ENCODE results near the gene EBF4. TPM values are rescaled to one million over a fixed set of nuclear protein-coding genes. Genes with fewer than 3 reads are reported as not detected.

The EBF4 gene
- total RNA-seq, 1 donor from 2014 or later, result 5.9 TPM

DNA sequence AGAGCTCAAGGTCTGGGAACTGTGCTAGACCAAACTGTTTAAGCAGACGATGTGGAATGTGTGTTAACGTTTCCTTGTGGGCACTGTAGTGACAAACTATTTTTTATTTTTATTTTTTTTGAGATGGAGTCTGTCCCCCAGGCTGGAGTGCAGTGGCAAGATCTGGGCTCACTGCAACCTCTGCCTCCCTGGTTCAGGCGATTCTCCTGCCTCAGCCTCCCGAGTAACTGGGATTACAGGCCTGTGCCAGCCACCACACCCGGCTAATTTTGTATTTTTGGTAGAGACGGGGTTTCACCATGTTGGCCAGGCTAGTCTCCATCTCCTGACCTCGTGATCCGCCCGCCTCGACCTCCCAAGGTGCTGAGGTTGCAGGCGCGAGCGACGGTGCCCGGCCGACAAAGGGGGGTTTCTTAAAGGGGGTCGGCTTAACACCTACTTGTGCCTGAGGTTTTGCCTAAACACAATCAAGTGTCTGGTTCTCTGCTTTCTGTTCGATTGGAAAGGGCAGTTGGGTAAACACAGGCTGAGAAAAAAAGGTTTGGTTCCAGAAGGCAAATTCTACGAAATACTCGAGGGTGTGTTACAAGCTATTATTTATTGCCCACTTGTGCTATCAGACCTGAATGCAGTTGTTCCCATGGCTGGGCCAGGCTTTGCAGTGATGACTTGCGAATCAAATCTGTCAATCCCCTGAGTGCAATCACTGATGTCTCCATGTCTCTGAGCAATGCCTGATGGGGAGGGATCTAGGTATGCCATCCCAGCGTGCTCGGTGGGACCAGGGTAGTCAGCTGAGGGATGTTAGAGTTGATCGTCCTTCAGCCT lies 38.8 kb upstream of the EBF4 start:
- Mint-ChIP-seq H3K27me3 (ENCODE audit: unreplicated experiment) (peaks cover 5% of the 10 kb centered on the region), H3K4me3 (ENCODE audit: unreplicated experiment) (peak overlapping the region; percentile 93), H3K4me1 (ENCODE audit: unreplicated experiment) (peaks cover 23% of the 10 kb centered on the region), H3K9me3 (ENCODE audit: unreplicated experiment) (no peaks in the 10 kb centered on the region), H3K36me3 (ENCODE audit: low read depth, unreplicated experiment) (peaks cover 43% of the 10 kb centered on the region), H3K27ac (ENCODE audit: unreplicated experiment) (no peak overlapping the region)
- TF ChIP-seq, protein P1, sequence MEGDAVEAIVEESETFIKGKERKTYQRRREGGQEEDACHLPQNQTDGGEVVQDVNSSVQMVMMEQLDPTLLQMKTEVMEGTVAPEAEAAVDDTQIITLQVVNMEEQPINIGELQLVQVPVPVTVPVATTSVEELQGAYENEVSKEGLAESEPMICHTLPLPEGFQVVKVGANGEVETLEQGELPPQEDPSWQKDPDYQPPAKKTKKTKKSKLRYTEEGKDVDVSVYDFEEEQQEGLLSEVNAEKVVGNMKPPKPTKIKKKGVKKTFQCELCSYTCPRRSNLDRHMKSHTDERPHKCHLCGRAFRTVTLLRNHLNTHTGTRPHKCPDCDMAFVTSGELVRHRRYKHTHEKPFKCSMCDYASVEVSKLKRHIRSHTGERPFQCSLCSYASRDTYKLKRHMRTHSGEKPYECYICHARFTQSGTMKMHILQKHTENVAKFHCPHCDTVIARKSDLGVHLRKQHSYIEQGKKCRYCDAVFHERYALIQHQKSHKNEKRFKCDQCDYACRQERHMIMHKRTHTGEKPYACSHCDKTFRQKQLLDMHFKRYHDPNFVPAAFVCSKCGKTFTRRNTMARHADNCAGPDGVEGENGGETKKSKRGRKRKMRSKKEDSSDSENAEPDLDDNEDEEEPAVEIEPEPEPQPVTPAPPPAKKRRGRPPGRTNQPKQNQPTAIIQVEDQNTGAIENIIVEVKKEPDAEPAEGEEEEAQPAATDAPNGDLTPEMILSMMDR (IDR thresholded peaks at IDR 0.05; ENCODE audit: unreplicated experiment), result no peak
- DNase-seq (ENCODE audit: low spot score), result no peak

DNA sequence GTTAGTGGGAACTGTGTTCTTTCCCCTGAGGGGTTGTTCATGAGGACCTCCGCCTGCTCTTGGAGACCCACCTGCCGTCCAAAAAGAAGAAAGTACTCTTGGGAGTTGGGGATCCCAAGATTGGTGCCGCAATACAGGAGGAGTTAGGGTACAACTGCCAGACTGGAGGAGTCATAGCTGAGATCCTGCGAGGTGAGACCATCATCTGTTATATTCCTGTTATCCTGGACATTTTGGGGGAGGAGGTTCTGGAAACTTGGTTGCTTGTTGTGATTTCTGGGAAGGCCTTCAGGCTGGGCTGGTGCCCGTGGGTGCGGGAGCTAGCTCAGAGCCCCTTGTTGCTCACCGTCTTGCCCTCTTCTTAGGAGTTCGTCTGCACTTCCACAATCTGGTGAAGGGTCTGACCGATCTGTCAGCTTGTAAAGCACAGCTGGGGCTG lies 38.2 kb upstream of the EBF4 start:
- Mint-ChIP-seq H3K27ac (ENCODE audit: unreplicated experiment) (peak overlapping the region; percentile 24), H3K27me3 (ENCODE audit: unreplicated experiment) (peaks cover 5% of the 10 kb centered on the region), H3K36me3 (ENCODE audit: low read depth, unreplicated experiment) (peaks cover 49% of the 10 kb centered on the region), H3K4me3 (ENCODE audit: unreplicated experiment) (peak overlapping the region; percentile 79), H3K4me1 (ENCODE audit: unreplicated experiment) (peaks cover 27% of the 10 kb centered on the region), H3K9me3 (ENCODE audit: unreplicated experiment) (no peaks in the 10 kb centered on the region)
- TF ChIP-seq, protein P1 (IDR thresholded peaks at IDR 0.05; ENCODE audit: unreplicated experiment), result no peak
- DNase-seq (ENCODE audit: low spot score), result no peak

DNA sequence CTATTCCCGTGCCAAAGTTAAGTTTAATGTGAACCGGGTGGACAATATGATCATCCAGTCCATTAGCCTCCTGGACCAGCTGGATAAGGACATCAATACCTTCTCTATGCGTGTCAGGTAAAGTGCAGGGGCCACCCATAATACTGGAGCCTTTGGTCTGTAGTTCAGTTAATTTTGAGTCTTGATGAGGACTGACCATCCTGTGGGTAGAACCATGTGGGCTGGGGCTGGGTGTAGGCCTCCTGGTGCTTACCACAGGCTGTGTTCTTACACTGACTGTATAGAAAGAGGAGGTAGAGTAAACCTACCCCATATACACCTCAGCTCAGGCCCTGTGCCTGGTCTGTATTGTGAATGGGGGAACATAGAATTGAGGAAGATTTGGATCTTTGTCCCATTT lies 37.7 kb upstream of the EBF4 start:
- no peak for DNase-seq (ENCODE audit: low spot score)
- peak overlapping the region; percentile 79 for H3K4me3 Mint-ChIP-seq (ENCODE audit: unreplicated experiment)
- H3K4me1 Mint-ChIP-seq (ENCODE audit: unreplicated experiment), result peaks cover 27% of the 10 kb centered on the region
- H3K27ac Mint-ChIP-seq (ENCODE audit: unreplicated experiment), result peak overlapping the region; percentile 24
- peaks cover 5% of the 10 kb centered on the region for H3K27me3 Mint-ChIP-seq (ENCODE audit: unreplicated experiment)
- no peaks in the 10 kb centered on the region for H3K9me3 Mint-ChIP-seq (ENCODE audit: unreplicated experiment)
- TF ChIP-seq, protein P1 (IDR thresholded peaks at IDR 0.05; ENCODE audit: unreplicated experiment), result no peak
- H3K36me3 Mint-ChIP-seq (ENCODE audit: low read depth, unreplicated experiment), result peaks cover 53% of the 10 kb centered on the region

DNA sequence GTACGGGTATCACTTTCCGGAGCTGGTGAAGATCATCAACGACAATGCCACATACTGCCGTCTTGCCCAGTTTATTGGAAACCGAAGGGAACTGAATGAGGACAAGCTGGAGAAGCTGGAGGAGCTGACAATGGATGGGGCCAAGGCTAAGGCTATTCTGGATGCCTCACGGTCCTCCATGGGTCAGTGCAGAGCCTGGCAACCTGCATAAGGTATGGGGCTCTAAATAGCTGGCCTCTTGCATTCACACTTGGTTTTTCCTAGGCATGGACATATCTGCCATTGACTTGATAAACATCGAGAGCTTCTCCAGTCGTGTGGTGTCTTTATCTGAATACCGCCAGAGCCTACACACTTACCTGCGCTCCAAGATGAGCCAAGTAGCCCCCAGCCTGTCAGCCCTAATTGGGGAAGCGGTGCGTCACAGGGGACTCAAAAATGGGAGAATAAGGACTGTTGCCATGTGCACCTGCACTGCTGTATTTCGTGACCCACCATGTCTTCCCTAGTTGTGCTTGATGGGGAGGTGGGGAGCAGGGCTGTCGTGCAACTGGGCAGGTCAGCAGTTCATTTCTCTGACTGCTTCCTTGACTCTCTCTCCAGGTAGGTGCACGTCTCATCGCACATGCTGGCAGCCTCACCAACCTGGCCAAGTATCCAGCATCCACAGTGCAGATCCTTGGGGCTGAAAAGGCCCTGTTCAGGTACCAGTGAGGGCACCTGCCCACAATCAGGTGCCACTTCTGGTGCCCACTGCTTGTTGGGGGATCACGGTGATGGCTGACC lies 37.1 kb upstream of the EBF4 start:
- TF ChIP-seq, protein P1 (IDR thresholded peaks at IDR 0.05; ENCODE audit: unreplicated experiment), result no peak
- Mint-ChIP-seq H3K27ac (ENCODE audit: unreplicated experiment) (no peak overlapping the region), H3K36me3 (ENCODE audit: low read depth, unreplicated experiment) (peaks cover 59% of the 10 kb centered on the region)

More for the DNA sequence above, 37.1 kb upstream of the EBF4 start:
- H3K9me3 Mint-ChIP-seq (ENCODE audit: unreplicated experiment), result no peaks in the 10 kb centered on the region
- H3K4me1 Mint-ChIP-seq (ENCODE audit: unreplicated experiment), result peaks cover 27% of the 10 kb centered on the region
- no peak for DNase-seq (ENCODE audit: low spot score)
- peak overlapping the region; percentile 79 for H3K4me3 Mint-ChIP-seq (ENCODE audit: unreplicated experiment)
- H3K27me3 Mint-ChIP-seq (ENCODE audit: unreplicated experiment), result peaks cover 5% of the 10 kb centered on the region

Data from endothelial cell (in vitro differentiated cells).